ENCODE measurements around the gene IGSF23.
"Not testable (repeated sequence)": the region's sequence is repeated elsewhere in the genome, so short reads cannot be mapped to it uniquely, and the experiment has no call there.

Gene IGSF23

DNA sequence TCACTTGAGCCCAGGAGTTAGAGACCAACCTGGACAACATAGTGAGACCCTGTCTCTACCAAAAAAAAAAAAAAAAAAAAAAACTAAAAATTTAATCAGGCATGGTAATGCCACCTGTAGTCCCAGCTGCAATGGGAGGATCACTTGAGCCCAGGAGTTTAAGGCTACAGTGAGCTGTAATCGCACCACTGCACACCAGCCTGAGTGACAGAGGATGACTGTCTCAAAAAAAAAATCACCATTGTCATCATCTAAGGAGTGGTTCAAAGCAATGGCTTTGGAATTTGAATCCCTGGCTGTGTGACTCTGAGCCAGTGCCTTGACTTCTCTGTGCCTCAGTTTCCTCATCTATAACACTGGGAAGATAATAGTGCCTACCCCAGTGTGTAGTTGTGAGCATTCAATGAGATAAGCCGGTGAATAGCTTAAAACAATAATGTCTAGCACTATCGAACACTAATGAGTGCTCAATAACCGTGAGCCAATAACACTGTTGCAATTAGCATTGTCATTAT lies 11.5 kb downstream of the IGSF23 start:
- no peak overlapping the region for H3K27ac ChIP-seq
- TF ChIP-seq, protein P1, sequence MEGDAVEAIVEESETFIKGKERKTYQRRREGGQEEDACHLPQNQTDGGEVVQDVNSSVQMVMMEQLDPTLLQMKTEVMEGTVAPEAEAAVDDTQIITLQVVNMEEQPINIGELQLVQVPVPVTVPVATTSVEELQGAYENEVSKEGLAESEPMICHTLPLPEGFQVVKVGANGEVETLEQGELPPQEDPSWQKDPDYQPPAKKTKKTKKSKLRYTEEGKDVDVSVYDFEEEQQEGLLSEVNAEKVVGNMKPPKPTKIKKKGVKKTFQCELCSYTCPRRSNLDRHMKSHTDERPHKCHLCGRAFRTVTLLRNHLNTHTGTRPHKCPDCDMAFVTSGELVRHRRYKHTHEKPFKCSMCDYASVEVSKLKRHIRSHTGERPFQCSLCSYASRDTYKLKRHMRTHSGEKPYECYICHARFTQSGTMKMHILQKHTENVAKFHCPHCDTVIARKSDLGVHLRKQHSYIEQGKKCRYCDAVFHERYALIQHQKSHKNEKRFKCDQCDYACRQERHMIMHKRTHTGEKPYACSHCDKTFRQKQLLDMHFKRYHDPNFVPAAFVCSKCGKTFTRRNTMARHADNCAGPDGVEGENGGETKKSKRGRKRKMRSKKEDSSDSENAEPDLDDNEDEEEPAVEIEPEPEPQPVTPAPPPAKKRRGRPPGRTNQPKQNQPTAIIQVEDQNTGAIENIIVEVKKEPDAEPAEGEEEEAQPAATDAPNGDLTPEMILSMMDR (conservative IDR thresholded peaks at IDR 0.05; ENCODE audit: low read depth): no peak
- POLR2A ChIA-PET (ENCODE audit: low non-redundant PET): no interaction called here
- CTCF ChIA-PET: no interaction called here
- DNase-seq (ENCODE audit: low spot score): no peak

DNA sequence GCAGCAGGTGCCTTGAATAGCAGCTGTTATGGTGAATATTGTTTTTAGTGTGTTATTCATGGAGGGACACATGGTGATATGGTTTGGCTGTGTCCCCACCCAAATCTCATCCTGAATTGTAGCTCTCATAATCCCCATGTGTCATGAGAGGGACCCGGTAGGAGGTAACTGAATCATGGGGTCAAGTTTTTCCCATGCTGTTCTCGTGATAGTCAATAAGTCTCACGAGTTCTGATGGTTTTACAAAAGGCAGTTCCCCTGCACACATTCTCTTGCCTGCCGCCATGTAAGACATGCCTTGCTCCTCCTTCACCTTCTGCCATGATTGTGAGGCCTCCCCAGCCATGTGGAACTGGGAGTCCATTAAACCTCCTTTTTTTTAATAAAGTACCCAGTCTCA lies 12.3 kb downstream of the IGSF23 start:
- ChIA-PET POLR2A (ENCODE audit: low non-redundant PET) (interaction anchor here (2.0 kb wide), 1 partner anchor 18 kb away, joined by 12 read pairs; the partner anchor contains the start of gene PVR), CTCF (interaction anchor here (1.4 kb wide), 1 partner anchor 12 kb away, joined by 5 read pairs; no protein-coding TSS in a partner anchor)
- H3K27ac ChIP-seq: peak overlapping the region; percentile 75
- not testable (repeated sequence) for DNase-seq (ENCODE audit: low spot score)

DNA sequence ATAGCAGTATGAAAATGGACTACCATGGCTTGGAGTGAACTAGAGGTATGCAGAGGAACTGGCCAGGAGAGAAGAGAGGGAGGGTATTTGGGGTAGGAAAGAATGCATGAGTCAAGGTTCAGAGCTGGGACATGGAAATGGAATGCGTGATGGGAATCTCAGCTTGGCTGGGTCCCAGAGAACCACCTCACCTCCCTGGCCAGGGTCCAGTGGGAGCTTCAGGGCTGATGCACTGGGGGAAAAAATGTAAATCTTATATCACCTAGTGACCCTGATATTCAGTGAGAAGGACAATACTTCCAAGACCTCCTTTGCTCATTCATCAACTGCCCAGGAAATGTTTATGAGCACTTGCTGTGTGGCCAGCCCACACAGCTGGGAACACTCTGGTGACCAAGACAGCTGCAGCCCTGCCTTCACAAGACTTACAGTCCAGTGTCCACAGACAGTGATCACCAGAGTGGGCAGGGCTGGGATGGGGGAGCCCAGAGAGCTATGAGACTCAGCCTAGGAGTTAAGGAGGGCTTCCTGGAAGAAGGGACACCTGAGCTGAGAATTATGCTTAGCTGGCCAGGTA lies 12.8 kb downstream of the IGSF23 start:
- ChIA-PET POLR2A (ENCODE audit: low non-redundant PET) (interaction anchor here (0.6 to 2.0 kb wide), 3 partner anchors 18 to 111 kb away, joined by 5 to 12 read pairs (median 5); partner anchors contain the start of gene PVR), CTCF (interaction anchor here (1.4 kb wide), 1 partner anchor 12 kb away, joined by 5 read pairs; no protein-coding TSS in a partner anchor)
- peak overlapping the region; percentile 75 for H3K27ac ChIP-seq
- DNase-seq (ENCODE audit: low spot score): peak; percentile 91
- TF ChIP-seq, protein P1 (conservative IDR thresholded peaks at IDR 0.05; ENCODE audit: low read depth): no peak

DNA sequence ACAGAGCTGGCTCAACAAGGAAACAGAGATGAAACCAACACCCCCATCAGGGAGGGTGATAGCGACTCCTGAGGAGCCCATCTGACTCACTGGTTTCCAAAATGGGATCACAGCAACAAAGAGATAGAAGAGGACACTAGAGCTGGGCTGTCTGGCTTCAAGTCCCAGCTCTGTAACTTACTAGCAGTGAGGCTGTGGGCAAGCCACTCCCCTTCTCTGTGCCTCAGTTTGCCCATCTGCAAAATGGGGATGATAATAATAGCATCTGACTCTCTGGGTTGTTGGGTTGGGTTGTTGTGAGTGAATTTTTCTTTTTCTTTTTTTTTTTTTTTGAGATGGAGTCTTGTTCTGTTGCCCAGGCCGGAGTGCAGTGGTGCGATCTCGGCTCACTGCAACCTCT lies 14.3 kb downstream of the IGSF23 start:
- peak overlapping the region; percentile 75; the same call in 1 of the 2 replicates for H3K27ac ChIP-seq
- ChIA-PET CTCF (interaction anchor here (0.5 kb wide), 1 partner anchor 325 kb away, joined by 3 read pairs; no protein-coding TSS in a partner anchor), POLR2A (ENCODE audit: low non-redundant PET) (interaction anchor here (2.0 kb wide), 1 partner anchor 16 kb away, joined by 12 read pairs; the partner anchor contains the start of gene PVR)
- DNase-seq (ENCODE audit: low spot score): no peak
- TF ChIP-seq, protein P1 (conservative IDR thresholded peaks at IDR 0.05; ENCODE audit: low read depth): no peak

DNA sequence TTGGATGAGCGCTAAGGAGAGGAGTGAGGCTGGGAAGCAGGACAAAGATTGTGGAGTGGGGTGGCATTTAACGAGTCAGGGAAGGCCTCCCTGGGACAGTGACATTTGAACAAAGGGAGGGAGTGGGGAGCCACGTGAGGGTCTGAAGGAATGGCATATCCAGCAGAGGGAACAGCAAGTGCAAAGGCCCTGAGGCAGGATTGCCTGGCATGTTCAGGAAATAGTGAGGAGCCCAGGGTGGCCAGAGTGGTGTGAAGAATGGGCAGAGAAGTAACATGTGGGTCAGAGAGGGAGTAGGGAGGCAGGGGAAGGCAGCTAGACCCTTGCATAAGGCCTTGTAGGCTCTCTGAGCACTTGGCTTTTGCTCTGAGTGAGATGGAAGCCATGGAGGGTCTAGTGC lies 15.4 kb downstream of the IGSF23 start:
- POLR2A ChIA-PET (ENCODE audit: low non-redundant PET): no interaction called here
- no peak overlapping the region for H3K27ac ChIP-seq
- TF ChIP-seq, protein P1 (conservative IDR thresholded peaks at IDR 0.05; ENCODE audit: low read depth): no peak
- no peak for DNase-seq (ENCODE audit: low spot score)
- CTCF ChIA-PET: interaction anchor here (1.9 kb wide), 1 partner anchor 28 kb away, joined by 7 read pairs; no protein-coding TSS in a partner anchor

DNA sequence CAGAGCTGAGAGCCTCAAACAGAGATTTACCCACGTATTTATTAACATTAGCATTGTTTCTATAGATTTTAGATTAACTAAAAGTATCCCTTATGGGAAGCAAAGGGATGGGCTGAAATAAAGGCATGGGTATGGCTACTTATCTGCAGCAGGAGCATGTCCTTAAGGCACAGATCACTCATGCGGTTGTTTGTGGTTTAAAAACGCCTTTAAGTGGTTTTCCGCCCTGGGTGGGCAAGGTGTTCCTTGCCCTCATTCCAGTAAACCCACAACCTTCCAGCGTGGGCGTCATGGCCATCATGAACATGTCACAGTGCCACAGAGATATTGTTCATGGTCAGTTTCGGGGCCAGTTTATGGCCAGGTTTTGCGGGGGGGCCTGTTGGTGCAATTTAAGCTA lies 18.2 kb downstream of the IGSF23 start:
- H3K27ac ChIP-seq; DNase-seq (ENCODE audit: low spot score); POLR2A ChIA-PET (ENCODE audit: low non-redundant PET): not testable (repeated sequence)
- CTCF ChIA-PET: interaction anchor here (0.6 kb wide), 1 partner anchor 105 kb away, joined by 3 read pairs; no protein-coding TSS in a partner anchor

DNA sequence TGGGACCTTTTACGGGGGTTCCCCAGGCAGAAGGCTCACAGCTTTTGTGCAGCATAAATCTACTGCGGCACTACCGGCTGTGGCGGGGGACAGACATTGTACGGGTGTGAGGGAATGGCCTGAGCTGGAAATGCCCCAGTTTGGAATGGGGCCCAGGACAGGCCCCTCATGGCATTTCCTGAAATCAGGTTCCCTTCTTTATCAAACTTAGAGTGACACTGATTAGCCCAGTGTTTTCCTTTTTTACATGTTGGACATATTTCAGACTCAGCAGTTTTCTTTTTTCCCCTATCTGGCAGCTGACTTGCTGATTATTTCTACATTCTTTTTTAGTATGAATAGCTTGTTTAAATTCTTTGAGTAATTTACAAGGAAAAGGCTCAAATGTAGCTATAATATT lies 20.7 kb downstream of the IGSF23 start:
- CTCF ChIA-PET: interaction anchor here (0.7 kb wide), 1 partner anchor 63 kb away, joined by 3 read pairs; no protein-coding TSS in a partner anchor
- POLR2A ChIA-PET (ENCODE audit: low non-redundant PET); DNase-seq (ENCODE audit: low spot score); H3K27ac ChIP-seq: not testable (repeated sequence)

DNA sequence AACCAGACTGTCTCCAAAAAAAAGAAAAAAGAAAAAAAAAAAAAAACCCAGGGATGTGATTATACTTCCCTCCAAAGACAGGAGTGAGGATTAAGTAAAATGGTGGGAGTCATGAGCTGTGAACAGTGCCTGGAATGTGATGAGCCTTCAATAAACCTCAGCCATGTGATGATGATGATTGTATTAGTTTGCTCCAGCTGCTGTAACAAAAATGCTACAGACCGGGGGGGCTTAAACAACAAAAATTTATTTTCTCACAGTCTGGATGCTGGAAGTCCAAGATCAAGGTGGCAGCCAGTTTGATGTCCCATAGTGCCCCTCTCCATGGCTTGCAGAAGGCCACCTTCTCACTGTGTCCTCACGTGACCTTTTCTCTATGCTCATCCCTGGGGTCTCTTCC lies 21.4 kb downstream of the IGSF23 start:
- DNase-seq (ENCODE audit: low spot score): no peak
- H3K27ac ChIP-seq: no peak overlapping the region
- TF ChIP-seq, protein P1 (conservative IDR thresholded peaks at IDR 0.05; ENCODE audit: low read depth): no peak
- ChIA-PET CTCF (interaction anchor here (0.6 kb wide), 1 partner anchor 459 kb away, joined by 5 read pairs; no protein-coding TSS in a partner anchor), POLR2A (ENCODE audit: low non-redundant PET) (no interaction called here)

Data from RWPE1 (cell line).